PC-9 (cell line): ENCODE data around the gene DBX2.

Source experiments
- EZH2 ChIP-seq: fragments of 200-600 bp; sonication (generic); IDR thresholded peaks from 2 replicates; pipeline ENCODE4 v1.8.0; 2017; ENCODE audit warnings: antibody characterized with exemption, low read depth
- TF ChIP-seq, protein P1 (sequence below): fragments of 200-600 bp; sonication (generic); conservative IDR thresholded peaks from 2 replicates; pipeline ENCODE4 v1.6.1; 2017; ENCODE audit warnings: mixed run types, antibody characterized with exemption, mild to moderate bottlenecking, moderate library complexity

- TF ChIP-seq, protein P1, sequence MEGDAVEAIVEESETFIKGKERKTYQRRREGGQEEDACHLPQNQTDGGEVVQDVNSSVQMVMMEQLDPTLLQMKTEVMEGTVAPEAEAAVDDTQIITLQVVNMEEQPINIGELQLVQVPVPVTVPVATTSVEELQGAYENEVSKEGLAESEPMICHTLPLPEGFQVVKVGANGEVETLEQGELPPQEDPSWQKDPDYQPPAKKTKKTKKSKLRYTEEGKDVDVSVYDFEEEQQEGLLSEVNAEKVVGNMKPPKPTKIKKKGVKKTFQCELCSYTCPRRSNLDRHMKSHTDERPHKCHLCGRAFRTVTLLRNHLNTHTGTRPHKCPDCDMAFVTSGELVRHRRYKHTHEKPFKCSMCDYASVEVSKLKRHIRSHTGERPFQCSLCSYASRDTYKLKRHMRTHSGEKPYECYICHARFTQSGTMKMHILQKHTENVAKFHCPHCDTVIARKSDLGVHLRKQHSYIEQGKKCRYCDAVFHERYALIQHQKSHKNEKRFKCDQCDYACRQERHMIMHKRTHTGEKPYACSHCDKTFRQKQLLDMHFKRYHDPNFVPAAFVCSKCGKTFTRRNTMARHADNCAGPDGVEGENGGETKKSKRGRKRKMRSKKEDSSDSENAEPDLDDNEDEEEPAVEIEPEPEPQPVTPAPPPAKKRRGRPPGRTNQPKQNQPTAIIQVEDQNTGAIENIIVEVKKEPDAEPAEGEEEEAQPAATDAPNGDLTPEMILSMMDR = no peak
- TF ChIP-seq EZH2 = no peak
Measured at GRCh38 chr12:44976246-44976645, 74.7 kb downstream of the DBX2 start.
